HG03139 (cell line): ENCODE results near the gene PLEKHM2.
"Not testable (repeated sequence)": the region's sequence is repeated elsewhere in the genome, so short reads cannot be mapped to it uniquely, and the experiment has no call there.

Experiments
- ATAC-seq: cut with Tn5 transposase; IDR thresholded peaks from one replicate; pipeline ENCODE4 v1.9.1; 2021; ENCODE audit not compliant: unreplicated experiment

The PLEKHM2 gene, protein sequence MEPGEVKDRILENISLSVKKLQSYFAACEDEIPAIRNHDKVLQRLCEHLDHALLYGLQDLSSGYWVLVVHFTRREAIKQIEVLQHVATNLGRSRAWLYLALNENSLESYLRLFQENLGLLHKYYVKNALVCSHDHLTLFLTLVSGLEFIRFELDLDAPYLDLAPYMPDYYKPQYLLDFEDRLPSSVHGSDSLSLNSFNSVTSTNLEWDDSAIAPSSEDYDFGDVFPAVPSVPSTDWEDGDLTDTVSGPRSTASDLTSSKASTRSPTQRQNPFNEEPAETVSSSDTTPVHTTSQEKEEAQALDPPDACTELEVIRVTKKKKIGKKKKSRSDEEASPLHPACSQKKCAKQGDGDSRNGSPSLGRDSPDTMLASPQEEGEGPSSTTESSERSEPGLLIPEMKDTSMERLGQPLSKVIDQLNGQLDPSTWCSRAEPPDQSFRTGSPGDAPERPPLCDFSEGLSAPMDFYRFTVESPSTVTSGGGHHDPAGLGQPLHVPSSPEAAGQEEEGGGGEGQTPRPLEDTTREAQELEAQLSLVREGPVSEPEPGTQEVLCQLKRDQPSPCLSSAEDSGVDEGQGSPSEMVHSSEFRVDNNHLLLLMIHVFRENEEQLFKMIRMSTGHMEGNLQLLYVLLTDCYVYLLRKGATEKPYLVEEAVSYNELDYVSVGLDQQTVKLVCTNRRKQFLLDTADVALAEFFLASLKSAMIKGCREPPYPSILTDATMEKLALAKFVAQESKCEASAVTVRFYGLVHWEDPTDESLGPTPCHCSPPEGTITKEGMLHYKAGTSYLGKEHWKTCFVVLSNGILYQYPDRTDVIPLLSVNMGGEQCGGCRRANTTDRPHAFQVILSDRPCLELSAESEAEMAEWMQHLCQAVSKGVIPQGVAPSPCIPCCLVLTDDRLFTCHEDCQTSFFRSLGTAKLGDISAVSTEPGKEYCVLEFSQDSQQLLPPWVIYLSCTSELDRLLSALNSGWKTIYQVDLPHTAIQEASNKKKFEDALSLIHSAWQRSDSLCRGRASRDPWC

DNA sequence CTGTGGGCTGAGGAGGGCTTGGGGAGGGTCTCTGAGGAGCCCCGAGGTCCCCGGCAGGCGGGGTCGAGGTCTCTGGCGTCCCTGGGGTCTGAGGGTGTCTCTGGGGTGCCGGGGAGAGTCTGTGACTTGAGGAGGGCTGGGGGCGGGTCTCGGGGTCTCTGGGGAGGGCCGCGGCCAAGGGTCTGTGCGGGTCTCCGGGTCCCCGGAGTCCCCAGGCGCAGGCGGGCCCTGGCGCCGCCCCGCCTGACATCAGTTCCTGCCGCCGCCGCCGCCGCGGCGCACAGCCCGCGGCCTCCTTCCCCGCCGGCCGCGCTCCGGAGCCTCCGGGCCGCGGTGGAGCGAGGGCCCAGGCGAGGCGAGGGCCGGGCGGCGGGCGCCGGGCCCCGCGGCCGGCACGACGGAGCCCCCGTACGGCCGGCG lies at the start of gene PLEKHM2:
Gene PLEKHM2, plus strand, starts transcription at position 279 of the 420 bp plus-strand sequence. CDS start 239 bp downstream, outside the sequence.
- ATAC-seq: peak; percentile 52

DNA sequence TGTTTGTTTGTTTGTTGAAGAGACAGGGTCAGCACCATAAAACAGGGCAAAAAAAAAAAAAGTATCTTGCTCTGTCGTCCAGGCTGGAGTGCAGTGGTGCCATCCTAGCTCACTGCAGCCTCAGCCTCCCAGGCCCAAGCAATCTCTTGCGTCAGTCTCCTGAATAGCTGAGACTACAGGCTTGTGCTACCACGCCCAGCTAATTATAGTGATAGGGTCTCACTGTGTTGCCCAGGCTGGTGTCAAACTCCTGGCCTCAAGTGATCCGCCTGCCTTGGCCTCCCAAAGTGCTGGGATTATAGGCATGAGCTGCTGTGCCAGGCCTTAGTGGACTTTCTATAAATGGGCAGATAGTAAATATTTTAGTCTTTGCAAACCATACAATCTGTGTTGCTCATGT lies 47.7 kb upstream of the PLEKHM2 start:
- no peak for ATAC-seq

- ATAC-seq: no peak
These were observed 46.3 kb upstream of the PLEKHM2 start for GRCh38 chr1:15637826-15638225.

- ATAC-seq: no peak
These were observed 44.9 kb upstream of the PLEKHM2 start for GRCh38 chr1:15639262-15639661.

- ATAC-seq: no peak
These were observed 44.2 kb upstream of the PLEKHM2 start for GRCh38 chr1:15639931-15640330.

DNA sequence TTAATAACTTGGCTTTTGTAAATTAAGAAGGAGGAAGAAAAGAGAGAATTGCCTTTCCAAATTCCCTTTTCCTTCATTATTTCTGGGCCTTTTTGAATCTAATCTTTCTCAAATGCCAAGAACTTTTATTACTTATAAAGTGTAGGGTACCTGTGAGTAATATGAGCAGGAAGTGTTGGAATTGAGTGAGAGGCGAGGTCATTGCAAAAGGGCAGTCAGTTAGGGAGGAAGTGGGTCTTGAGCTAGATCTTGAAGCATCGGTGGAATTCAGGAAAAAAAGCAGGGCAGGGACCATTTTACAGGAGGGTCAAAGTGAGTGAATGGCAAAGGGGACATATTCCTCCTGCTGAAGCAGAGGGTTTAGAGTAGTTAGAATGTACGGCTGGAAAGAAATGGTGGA lies 43.5 kb upstream of the PLEKHM2 start:
- no peak for ATAC-seq

DNA sequence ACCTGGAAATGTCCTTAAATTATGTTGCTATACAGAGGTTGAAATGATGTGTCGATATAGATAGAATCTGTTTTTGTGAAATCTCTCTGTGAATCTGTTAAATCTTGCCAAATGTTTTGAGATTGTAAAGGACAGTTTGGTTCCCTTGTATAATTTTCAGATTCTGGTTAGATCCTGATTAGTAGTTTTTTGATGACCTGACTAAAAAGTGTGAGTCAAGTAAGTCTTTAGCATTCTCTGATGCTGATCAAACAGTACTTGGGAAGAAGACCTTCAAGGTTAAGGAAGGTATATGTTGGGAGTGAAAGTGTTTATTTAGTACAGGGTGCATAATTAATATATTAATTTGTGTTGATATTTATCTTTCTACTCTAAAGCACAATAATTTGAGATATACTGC lies 34.2 kb upstream of the PLEKHM2 start:
- ATAC-seq: no peak

DNA sequence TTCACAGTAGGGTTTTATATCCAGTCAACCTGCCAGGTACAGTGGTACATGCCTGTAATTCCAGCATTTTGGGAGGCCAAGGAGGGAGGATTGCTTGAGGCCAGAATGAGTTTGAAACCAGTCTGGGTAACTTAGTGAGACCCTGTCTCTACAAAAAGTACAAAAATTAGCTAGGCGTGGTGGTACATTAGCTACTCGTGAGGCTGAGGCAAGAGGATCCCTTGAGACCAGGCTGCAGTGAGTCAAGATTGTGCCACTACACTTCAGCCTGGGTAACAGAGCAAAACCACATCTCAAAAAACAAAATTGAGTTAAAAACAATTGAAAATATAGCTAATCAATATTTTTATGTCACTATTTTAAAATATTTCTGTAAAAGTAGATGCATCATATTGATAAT lies 33.7 kb upstream of the PLEKHM2 start:
- ATAC-seq: no peak

DNA sequence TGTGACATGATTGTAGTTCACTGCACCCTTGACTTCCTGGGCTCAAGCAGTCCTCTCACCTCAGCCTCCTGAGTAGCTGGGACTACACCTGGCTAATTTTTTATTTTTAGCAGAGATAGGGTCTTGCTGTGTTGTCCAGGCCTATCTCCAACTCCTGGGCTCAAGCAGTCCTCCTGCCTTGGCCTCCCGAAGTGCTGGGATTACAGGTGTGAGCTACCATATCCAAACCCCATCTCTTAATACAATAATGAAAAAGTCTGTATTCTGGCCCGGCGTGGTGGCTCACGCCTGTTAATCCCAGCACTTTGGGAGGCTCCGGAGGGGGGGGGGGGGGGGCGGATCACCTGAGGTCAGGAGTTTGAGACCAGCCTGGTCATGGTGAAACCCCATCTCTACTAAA lies 32.0 kb upstream of the PLEKHM2 start:
- not testable (repeated sequence) for ATAC-seq

- no peak for ATAC-seq
These were observed 29.9 kb upstream of the PLEKHM2 start for GRCh38 chr1:15654091-15654690.

GRCh38 chr1:15656464-15656863 lies 27.7 kb upstream of the PLEKHM2 start:
- no peak for ATAC-seq

GRCh38 chr1:15657021-15657420 lies 27.1 kb upstream of the PLEKHM2 start:
- ATAC-seq: no peak

- ATAC-seq: no peak
These were observed 24.0 kb upstream of the PLEKHM2 start for GRCh38 chr1:15660151-15660550.

DNA sequence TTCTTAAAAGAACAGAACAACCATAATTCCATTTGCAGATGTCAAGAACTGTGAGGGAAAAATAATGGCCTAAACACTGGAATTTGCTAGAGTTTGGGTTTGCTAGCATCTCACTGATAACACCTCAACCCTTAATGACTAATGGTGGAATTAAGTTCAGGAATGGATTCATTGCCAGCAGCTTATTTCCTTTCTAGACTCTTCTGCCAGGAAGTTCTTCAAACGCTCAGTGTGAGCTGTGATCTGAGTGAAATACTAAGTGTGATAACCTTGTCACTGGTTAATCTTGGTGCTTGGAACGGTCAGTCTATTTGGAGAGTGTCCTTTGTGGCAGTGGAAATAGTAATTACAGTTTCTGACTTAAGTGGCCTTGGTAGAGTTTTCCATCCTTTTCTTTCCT lies 21.6 kb upstream of the PLEKHM2 start:
- ATAC-seq: no peak

DNA sequence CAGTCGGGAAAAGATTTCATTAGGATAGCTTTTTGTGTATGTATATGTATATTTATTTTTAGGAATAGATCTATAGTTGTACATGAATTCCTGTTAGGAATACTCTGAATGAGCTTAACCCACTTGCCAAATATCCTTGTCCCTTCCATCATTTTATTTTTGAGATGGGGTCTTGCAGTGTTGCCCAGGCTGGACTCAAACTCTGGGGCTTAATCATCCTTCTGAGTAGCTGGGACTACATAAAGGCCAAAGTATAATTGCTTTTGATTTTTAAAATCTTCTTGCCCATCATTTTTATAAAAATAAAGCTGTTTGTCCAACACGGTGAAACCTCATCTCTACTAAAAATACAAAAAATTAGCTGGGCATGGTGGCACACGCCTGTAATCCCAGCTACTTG lies 20.2 kb upstream of the PLEKHM2 start:
- no peak for ATAC-seq

DNA sequence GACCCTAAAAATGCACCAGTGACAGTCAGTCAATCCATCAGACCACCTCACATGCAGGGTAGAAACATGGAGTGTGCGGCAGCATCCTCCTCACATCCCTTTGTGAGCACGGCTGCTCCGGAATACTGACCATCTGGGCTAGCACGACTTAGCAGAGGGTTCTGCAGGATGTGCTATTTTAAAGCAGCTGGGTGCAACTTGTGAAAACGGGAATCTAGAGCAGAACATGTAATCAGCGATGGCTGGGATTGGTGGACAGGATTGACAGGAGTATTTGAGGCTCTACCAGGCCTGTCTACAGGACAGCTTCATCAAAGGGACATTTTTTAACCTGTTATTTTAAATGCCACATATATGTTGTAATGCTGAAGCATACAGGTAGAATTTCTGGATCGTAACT lies 16.8 kb upstream of the PLEKHM2 start:
- ATAC-seq: no peak

DNA sequence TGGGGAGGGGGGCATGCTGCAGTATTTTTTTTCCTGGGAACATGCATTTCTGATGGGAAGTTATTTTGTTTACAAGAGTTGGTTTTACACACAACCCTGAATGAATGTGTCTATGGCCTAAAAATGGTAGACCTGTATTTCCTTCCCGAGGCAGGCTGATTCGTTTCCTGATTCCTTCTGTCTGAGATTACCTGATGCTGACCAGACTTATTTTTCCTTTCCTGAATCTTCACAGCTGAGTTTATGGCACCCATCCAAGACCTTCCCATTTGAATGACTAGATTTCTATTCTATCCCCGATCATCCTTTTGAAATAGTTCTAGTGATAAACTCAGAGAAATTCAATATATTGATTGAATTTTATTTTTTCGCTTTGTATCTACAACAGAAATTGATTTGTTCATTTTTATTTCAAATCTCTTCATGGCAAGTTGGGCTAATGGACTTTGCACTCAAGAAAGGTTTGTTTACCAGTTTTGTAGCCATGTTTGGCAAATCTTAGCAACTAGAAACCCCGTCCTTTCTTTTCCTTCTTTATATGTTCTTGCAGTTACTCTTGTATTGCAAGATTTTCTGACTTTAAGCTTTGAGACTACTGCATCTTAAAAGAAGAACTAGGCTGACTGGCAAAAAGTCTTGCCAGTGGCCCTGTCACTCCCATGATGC lies 15.9 kb upstream of the PLEKHM2 start:
- no peak for ATAC-seq

GRCh38 chr1:15669074-15669473 lies 15.0 kb upstream of the PLEKHM2 start:
- no peak for ATAC-seq

- no peak for ATAC-seq
These were observed 14.3 kb upstream of the PLEKHM2 start for GRCh38 chr1:15669864-15670263.

- no peak for ATAC-seq
These were observed 12.7 kb upstream of the PLEKHM2 start for GRCh38 chr1:15671430-15671829.
